ENCODE measurements around the gene CDK5. TPM values are rescaled to one million over a fixed set of nuclear protein-coding genes. Genes with fewer than 3 reads are reported as not detected.
"Not testable (repeated sequence)": the region's sequence is repeated elsewhere in the genome, so short reads cannot be mapped to it uniquely, and the experiment has no call there.

The CDK5 gene
- total RNA-seq, 1 experiment from 2014 or later = 47.4 TPM

DNA sequence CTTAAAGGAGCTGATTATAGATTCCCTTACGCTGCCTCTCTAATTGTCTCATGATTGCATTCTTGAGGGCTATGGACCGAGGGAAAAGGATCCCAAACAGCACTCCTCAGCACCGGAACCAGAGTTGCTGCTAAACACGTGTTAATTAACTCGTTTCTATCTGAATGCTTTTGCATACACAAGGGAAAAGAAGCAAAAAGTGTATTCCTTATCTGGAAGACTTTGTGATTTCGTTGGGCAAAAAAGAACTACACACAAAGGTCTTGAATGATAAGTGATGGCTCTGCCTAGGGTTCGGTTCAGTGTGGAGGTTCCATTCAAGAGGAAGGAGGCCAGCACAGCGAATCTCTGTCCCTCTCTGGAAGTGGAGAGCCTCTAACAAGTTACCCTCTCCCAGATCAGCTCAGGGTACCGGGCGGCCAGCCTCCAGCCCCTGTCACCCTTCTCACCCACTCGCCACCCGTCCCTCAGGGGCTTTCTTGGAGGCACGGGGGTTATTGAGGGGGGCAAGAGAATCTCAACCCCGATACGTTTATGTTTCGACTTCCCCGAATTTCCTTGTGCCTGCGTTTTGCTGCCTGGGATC is 1.2 kb upstream of the CDK5 start:
- no peak for DNase-seq (ENCODE audit: low read depth)

DNA sequence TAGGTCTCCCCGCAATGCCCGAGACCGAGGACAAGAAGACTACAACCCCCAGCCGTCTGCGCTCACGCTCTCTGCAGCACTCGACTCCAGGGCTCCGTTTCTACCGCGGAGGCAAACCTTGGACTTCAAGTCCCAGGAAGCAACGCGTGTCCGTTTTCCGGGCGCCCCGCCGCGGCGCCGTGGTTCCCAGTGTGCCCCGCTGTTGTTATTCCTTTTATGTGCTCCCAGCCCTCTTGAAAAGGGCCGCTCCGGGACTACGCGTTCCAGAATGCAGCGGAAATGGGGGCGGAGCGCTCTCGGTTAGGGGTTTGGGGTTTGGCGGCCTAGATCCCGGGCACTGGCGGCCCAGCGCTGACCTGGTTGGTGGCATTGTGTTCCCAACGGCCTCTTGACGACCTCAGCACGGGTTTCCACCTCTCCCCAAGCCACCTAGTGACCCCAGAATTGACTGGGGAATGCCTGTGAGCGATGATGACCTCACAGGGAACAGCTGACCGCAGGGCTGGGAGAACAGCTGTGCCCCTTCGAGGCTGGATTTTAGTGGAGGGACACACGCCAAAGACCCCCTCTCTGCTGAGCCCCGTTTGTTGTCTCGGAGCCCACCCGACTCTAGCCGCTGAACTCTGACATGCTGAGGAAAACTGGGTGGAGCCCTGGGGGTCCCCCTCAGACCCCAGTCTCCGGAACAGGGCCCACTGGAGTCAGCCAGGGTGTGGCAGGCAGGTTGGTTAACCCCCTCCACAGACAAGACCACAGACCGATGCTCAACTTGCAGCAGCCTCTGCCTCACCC is 488 bp upstream of the CDK5 start:
- DNase-seq (ENCODE audit: low read depth) = peak; percentile 100

DNA sequence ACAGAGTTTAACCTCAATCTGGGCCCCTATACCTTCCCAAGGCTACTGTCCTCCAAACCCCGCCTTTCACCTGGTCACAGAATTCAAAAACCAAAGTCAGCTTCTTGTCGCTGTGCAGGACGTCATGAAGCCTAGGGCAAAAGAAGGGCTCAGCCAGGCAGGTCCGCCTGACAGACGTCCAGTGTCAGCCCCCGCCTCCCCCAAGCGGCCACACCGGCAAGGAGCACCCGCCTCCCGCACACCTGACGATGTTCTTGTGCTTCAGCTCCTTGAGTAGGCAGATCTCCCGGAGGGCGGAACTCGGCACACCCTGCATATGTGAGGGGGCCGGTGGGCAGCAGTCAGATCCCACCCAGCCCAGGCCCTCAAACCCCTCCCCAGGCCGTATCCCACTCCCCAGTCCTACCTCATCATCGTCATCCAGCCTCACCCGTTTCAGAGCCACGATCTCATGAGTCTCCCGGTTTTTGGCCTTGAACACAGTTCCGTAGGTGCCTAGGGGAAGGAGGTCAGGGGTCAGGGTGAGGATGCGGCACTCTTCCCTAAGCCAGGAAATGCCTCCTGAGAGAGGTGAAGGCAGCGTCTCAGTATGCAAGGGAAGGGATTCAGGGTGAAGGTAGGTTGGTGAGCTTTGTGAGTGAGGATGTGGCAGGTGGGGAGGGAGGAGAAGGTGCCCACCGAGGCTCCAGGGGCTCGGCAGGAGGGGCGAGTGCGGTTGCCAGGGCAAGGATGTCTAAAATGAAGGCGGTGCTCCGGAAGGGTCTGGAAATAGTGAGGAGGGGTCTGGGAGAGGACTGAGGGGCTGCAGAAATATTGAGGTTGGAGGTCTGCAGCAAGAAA is 811 bp downstream of the CDK5 start:
- DNase-seq (ENCODE audit: low read depth) = no peak

GRCh38 chr7:151056283-151056665 is 1.4 kb downstream of the CDK5 start:
- peak; percentile 25 for DNase-seq (ENCODE audit: low read depth)

- DNase-seq (ENCODE audit: low read depth) = no peak
Measured at GRCh38 chr7:151053751-151054150, 3.9 kb downstream of the CDK5 start.

GRCh38 chr7:151053096-151053495 is 4.6 kb downstream of the CDK5 start:
- no peak for DNase-seq (ENCODE audit: low read depth)

DNA sequence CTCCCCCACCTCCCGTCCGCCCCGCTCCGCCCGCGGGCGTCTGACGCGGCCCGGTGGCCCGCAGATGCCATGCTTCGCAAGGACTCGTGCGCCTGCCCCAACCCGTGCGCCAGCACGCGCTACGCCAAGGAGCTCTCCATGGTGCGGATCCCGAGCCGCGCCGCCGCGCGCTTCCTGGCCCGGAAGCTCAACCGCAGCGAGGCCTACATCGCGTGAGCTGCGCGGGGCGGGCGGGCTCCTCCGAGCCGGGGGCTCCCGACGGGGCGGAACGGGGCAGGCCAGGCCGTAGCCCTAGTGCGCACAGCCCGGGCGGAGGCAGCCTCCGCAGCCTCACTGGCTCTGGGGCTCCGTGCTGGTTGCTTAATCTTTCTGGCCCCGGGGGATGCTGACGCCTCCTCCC is 6.6 kb downstream of the CDK5 start:
- no peak for DNase-seq (ENCODE audit: low read depth)

GRCh38 chr7:151048911-151049463 is 8.7 kb downstream of the CDK5 start:
- no peak for DNase-seq (ENCODE audit: low read depth)

DNA sequence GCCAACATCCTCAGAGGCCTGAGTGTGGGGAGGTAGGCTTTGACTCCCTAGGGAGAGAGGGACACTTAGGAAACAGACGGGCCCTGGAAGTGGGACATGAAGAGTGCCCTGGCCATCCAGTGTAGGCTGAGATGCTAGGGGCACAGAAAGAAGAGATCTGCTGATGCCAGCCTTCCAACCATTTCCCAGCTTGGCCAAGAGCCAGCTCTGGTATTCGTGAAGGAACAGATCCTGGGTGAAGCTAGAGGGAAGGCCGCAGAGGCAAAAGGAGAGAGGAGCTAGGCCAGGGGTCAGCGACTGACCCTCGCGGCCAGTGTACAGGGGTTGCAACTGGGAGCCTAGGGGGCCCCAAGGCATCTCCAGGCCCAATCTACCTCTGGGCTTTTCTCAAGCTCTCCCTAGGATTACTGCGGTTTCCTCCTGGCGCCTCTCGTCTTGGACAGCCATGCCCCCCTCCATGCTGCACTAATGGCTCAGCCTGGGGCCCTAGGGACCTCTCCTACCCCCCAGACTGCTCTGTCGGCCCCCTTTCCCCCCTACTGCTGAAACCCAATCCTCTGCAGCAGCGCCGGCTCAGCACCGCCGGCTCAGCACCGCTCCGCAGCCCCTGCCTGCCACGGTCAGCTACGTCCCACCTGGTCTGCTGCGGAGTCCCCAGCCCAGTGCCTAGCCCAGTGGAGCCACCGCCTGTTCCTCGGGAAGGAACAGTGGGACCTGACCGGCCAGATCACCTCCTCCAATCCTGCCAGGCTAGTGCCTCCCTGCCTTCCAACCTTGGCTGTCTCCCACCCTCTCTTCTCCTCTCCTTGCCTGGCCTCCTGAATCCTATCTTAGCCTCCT is 9.5 kb downstream of the CDK5 start, which contains the start of gene ASIC3:
Gene ASIC3, plus strand, starts transcription at position 556 of the 840 bp plus-strand sequence. CDS start 355 bp downstream, outside the sequence.
- DNase-seq (ENCODE audit: low read depth) = no peak

DNA sequence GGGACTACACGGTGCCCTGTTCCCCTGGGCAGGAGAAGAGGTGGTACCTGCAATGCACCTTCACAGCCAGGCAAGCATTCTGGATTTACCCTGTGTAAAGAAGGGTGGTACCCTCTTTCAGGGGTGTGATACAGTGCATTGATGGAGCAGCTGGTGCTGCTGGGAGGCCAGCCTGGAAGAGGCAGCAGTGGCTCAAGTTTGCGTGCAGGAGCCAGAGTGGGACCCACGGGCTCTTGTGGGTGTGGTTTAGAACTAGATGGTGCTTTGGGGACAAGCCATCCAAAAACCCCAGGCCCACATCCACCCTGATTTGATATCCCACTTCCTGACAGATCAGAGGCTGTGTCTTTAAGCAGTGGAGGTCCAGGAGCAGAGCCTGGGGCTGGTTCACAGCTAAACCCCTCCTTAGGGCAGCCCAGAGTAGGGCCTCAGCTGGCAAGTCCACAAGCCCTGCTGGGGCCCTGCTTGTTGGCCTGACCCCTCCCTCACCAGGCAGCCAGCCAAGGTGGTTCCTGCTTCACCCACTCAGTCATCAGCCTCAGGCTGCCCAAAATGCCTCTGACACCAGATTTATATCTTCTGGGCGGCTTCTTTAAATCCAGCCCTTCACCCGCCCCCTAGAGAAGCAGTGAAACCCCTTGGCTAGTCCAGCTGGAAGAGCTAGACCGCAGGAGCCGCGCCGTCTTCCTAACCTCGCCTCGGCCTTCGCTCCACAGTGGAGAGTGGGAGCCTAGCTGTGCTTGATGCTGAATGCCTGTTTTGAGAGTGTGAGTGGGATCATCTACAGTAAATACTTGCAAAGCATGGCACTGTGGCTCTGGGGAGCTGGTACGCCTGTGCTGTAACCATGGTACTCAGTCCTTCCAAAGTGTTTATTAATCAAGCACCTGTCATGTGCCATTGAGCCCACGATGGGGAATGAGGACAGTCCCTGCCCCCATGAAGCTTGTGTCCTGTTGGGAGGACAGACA is 10.8 kb downstream of the CDK5 start:
- DNase-seq (ENCODE audit: low read depth) = peak; percentile 55

DNA sequence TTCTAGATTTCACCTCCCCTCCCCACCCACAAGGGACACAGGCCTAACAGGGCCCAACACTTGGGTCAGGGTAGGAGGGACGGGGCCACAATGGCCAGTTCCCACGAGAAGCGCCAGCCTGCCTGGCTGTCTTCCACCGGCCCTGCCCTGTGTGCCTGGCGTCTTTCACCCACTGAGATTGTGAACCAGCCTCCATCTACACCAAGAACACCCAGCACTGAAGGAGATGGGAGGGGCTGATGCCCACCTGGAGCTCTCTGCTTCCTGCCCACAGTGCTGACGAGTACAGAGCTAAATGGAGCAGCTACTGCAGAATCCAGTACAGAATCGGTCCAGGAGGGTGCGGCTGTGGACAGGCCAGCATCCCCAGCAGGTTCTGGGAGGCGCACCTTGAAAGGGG is 11.7 kb downstream of the CDK5 start:
- DNase-seq (ENCODE audit: low read depth) = no peak

DNA sequence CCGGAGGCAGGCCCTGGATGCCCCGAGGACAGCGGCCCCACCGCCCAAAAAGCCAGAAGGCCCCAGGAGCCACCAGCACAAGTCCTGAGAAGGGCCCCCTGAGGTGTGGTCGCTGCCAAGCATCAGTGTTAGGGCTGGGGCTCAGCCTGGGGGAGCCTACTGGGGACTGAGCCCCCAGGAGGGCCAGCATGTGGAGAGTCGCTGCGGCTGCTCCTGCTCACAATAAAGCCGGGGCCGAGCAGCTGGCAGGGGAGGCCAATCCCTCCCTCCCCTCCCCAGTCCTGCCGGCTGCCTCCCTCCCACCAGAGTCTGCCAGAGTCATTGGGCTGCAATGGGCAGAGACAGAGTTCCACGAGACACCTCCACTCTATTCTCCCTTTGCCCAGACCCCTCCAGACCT is 12.4 kb downstream of the CDK5 start:
- no peak for DNase-seq (ENCODE audit: low read depth)

- DNase-seq (ENCODE audit: low read depth) = no peak
Measured at GRCh38 chr7:151043959-151044358, 13.7 kb downstream of the CDK5 start.

- DNase-seq (ENCODE audit: low read depth) = not testable (repeated sequence)
Measured at GRCh38 chr7:151043449-151043848, 14.2 kb downstream of the CDK5 start.

DNA sequence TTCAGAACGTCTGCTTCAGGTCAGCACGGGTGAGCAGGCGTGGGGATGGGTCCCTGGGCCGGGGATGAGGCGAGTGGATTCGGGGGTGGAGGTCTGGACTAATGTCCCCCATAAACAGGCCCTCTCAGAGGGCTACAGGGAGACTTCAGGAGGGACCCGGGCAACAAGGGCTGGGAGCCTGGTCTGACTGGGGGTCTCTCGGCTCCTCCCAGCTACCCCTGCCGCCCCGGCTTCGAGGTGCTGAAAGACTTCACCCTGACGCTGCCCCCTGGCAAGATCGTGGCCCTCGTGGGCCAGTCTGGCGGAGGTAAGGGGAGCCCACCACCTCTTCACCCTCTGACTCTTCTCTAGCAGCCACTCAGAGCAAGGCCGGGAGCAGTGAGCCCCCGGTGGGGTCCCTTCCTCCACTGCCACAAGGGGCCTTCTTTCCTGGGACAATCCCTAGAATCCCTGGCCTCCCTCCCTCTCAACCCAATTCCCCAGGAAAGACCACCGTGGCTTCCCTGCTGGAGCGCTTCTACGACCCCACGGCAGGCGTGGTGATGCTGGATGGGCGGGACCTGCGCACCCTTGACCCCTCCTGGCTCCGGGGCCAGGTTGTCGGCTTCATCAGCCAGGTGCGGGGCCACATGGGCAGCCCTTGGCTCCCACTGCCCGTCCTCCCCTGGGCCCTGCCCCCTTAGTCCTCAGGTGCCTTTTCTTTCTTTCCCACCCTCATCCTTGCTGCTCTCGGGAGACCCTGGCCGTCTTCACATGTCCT is 16.9 kb downstream of the CDK5 start:
- DNase-seq (ENCODE audit: low read depth) = no peak

- DNase-seq (ENCODE audit: low read depth) = no peak
Measured at GRCh38 chr7:151039850-151040548, 17.7 kb downstream of the CDK5 start.

DNA sequence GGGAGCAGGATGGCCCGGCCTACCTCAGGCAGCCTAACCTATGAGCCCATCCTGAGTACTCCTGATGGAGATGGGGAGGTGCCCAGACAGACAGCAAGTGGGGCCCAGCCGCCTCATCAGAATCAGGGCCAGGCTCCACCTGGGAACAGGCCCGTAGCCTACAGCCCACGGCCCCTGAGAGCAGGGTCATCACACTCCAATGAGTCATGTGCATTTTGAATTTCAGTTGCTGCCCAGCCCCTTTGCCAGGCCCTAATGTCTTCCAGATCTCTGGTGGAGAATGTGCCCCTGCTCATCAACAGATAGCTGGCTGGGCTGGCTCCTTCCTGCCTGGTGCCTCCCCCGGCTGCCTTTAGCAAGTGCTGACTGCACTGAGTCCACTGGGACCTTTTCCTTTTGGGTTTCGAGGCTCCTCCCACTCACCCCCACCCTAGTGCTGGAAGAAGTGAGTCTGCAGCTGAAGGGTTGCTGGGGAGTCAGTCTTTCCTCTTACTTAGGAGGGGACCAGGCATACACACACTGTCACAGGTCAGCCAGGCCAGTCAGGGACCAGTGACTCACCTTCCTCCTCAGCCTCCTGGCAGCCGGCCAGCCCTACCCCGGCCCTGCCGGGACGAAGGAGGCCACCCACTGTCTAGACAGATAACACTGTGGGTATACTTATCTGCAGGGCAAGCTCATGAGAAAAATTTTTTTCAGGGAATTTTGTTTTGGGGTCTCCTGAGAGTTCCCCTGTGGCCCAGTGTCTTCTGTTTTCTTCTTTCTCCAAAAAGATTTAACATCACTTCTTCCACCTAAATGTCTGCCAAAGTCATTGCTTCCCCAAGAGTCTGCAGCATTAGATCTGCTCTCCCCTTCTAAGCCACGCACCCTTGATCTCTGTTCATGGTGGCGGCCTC is 18.5 kb downstream of the CDK5 start:
- peak; percentile 96 for DNase-seq (ENCODE audit: low read depth)
